Coronary artery (tissue), 2 donors: ENCODE results near the gene EFCAB8.

Source experiments
- DNase-seq: peaks from one replicate; pipeline ENCODE4 v3.0.0-alpha.2; 2017; ENCODE audit warnings: low spot score
- H3K27ac ChIP-seq, 2 donors: fragments of 200-600 bp; sonication (generic); one replicate each; pipeline ENCODE4 v1.5.1; 2016 to 2019
- H3K4me3 ChIP-seq: fragments of 200-600 bp; sonication (generic); 2 replicates; pipeline ENCODE4 v1.5.1; 2016; ENCODE audit warnings: mild to moderate bottlenecking, moderate library complexity
- CTCF ChIP-seq: fragments of 200-600 bp; sonication (generic); IDR thresholded peaks from one replicate; pipeline ENCODE4 v1.5.1; 2019; ENCODE audit warnings: antibody characterized with exemption

The EFCAB8 gene

GRCh38 chr20:32830437-32830836 is 28.3 kb upstream of the EFCAB8 start:
- peak overlapping the region in 1 of 2 donors; percentile 43 for H3K27ac ChIP-seq
- no peak overlapping the region for H3K4me3 ChIP-seq
- no peak for TF ChIP-seq CTCF
- DNase-seq: no peak

DNA sequence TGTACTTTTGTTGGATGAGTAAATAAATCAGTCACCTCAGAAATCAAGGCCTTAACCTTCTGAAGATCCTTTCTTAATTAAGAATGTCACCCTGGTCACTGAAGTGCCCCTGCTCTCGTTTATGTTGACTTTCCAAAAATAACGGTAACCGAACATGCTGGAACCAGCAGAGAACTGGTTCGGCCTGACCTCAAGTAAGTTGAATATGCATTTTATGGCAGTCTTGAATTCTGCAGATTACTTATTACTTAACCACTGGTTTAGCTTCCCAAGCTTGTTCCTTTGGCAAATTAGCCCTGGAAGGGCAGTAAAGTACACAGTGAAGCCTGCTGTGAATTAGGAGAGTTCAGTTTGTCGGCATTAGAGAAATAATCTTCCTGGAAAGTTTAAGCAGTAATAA is 26.7 kb upstream of the EFCAB8 start:
- no peak overlapping the region for H3K27ac ChIP-seq
- no peak overlapping the region for H3K4me3 ChIP-seq
- no peak for DNase-seq
- no peak for TF ChIP-seq CTCF

- H3K27ac ChIP-seq: no peak overlapping the region
- no peak for TF ChIP-seq CTCF
- no peak for DNase-seq
Observed at GRCh38 chr20:32832664-32833063, 26.1 kb upstream of the EFCAB8 start.

GRCh38 chr20:32834972-32835371 is 23.8 kb upstream of the EFCAB8 start:
- DNase-seq: no peak
- Histone ChIP-seq H3K27ac (no peak overlapping the region), H3K4me3 (no peak overlapping the region)
- no peak for TF ChIP-seq CTCF

More at GRCh38 chr20:32832664-32833063, 26.1 kb upstream of the EFCAB8 start:
- H3K4me3 ChIP-seq: no peak overlapping the region

- no peak for DNase-seq
- TF ChIP-seq CTCF: no peak
- no peak overlapping the region for H3K4me3 ChIP-seq
- no peak overlapping the region for H3K27ac ChIP-seq
Observed at GRCh38 chr20:32837157-32837556, 21.6 kb upstream of the EFCAB8 start.

- Histone ChIP-seq H3K4me3 (no peak overlapping the region), H3K27ac (no peak overlapping the region)
- no peak for DNase-seq
- no peak for TF ChIP-seq CTCF
Observed at GRCh38 chr20:32839227-32839981, 19.3 kb upstream of the EFCAB8 start.

DNA sequence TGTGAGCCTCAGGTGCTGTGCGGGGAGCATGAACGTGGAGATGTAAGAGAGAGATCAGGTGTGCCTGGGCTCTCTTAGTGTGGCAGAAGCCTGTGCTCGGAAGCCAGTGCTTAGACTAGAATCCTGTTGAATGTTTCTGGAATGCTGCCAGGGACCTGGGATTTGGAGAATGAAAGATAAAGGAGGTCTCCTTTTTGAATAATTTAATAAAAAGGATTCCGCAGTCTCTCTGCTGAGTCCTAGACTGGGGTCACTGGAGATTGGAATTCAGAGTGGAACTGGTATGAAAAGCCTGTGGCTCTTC is 18.8 kb upstream of the EFCAB8 start:
- Histone ChIP-seq H3K4me3 (no peak overlapping the region), H3K27ac (no peak overlapping the region)
- DNase-seq: no peak
- TF ChIP-seq CTCF: no peak
